Left cardiac atrium (tissue), 4 donors: Measurements from ENCODE around the gene SLC9A3. TPM values are rescaled to one million over a fixed set of nuclear protein-coding genes. Genes with fewer than 3 reads are reported as not detected.

Source experiments
- ATAC-seq, 2 donors: fragments of 200-7000 bp; cut with Tn5 transposase; one replicate each; pipeline ENCODE4 v1.9.1; 2020; ENCODE audit warnings: mild to moderate bottlenecking in 2 of 2, moderate library complexity in 2 of 2
- DNase-seq: peaks from one replicate; pipeline ENCODE4 v3.0.0-alpha.2; 2020
- intact Hi-C, 2 donors: fragments of 100-400 bp; cut with DNase I; formaldehyde crosslinking; loops; one replicate each; pipeline versions ENCODE4 v1.14.1 to v1.15.1; 2022 to 2023
- microRNA-seq, 2 donors: library from miRNA; unstranded; fragments of <30 nt; microRNA quantifications; one replicate each; pipeline ENCODE4 v1.2.0, GENCODE V29; 2020
- total RNA-seq, 2 donors: library from RNA; stranded (reverse); fragmentation: NEBNext Ultra II Directional; extraction: Animal tissue kit (Norgen Biotek cat#: 25700); gene quantifications; one replicate each; pipeline ENCODE4 v1.2.1, GENCODE V29; 2021
- donor health status: DM: no; HTN: yes; CAD: no.
- donor health status: DM: no; HTN: yes; CAD: no; lungs with severe emphysema.
- donor health status: DM: yes; HTN: yes; CAD: no.
- donor health status: Dilated cardiomyopathy.

Gene SLC9A3
- total RNA-seq, 2 donors from 2014 or later: 0.77 to 0.99 TPM

DNA sequence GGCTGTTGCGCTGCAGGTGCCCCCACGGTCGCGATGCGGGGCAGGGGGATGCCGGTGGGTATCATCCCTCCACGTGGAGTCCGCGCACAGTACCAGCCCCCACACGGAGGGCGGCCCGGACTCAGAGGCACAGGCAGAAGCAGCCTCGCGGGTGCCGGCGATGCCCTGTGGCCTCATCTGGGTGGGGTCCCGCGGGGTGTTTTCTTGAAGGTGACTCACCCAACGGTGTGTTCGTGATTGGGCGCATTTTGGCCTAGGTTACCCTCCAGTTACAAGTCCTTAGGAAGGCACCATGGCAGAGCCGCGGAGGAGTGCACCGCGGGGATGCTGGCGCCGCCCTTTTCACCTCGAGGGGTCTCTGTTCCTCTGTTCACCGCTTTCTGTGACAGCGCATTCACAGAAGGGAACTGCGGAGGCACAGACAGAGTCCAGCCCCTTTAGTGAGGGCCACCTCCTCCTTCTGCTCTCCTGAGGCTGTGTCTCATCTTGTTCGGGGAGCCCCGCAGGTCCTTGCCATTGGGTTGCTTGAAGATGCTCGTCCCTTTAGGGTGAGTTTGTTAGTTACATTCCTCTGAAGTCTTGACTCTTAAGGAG is 102.9 kb downstream of the SLC9A3 start:
- ATAC-seq: no peak

DNA sequence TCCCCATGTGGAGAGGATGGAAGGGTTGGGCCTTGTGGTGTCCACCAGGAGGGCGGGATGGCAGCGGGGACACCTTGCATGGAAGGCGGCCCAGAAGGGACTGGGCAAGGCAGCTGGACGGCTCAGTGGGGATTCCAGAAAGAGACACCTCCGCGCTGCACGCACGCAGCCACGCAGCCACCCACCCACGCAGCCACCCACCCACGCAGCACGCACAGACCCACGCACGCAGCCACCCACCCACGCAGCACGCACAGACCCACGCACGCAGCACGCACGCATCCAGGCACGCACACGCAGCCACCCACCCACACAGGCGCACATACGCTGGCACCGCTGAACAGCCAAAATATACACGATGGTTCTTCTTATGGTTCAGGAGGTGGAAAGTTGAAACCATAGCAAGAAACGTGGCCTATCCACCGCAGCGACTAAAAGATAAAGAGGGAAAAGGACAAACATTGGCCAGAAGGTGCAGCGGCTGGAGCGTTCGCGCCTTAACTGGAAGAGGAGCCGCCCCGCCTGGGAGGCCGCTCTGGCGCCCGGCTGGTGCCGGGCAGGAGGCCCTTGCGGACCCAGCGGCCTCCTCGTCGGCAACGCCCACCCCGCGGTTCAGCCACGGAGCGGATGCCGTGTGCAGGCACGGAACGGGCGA is 103.5 kb downstream of the SLC9A3 start:
- ATAC-seq (no peak), DNase-seq (peak; percentile 19)
- intact Hi-C loops: no loop called here

More for the DNA sequence above, 102.9 kb downstream of the SLC9A3 start:
- intact Hi-C loops: no loop called here
- DNase-seq: no peak

Small RNA genes within 50 kb of the gene (microRNA-seq; reads per million reads assigned to microRNA genes)
- gene MIR4456: 0 reads per million in 2 donors

Other genes with a start within 250 kb of the SLC9A3 start
- 1 to 10 TPM; 1.9 to 3.8 TPM for gene AHRR, start 202.7 kb downstream of the SLC9A3 start, total RNA-seq
- 10 to 100 TPM; 41.4 to 42.3 TPM for gene EXOC3, start 81.3 kb downstream of the SLC9A3 start, total RNA-seq
- gene CEP72, start 87.9 kb upstream of the SLC9A3 start, total RNA-seq: 1 to 10 TPM; 1.4 to 2.5 TPM
- gene TPPP, start 168.9 kb upstream of the SLC9A3 start, total RNA-seq: 10 to 100 TPM; 15.5 to 25.0 TPM